Right cardiac atrium (tissue), 5 donors: ENCODE measurements around the gene ATP6V1A. TPM values are rescaled to one million over a fixed set of nuclear protein-coding genes. Genes with fewer than 3 reads are reported as not detected.
A peak's percentile ranks its signal among the peaks of the same experiment; 100 is the strongest.

Experiments used
- ATAC-seq, 2 donors: fragments of 200-7000 bp; cut with Tn5 transposase; one replicate each; pipeline versions ENCODE4 v1.8.0 to v1.9.1; 2020; ENCODE audit warnings: moderate library complexity in 2 of 2, mild to moderate bottlenecking in 1 of 2
- DNase-seq, 3 donors: peaks; one replicate each; pipeline ENCODE4 v3.0.0-alpha.2; 2020
- H3K27ac ChIP-seq: one replicate; pipeline ENCODE4 v1.5.1; 2013; ENCODE audit warnings: mild to moderate bottlenecking, low read length, control low read depth, moderate library complexity
- H3K27me3 ChIP-seq: one replicate; pipeline ENCODE4 v1.6.1; 2013; ENCODE audit not compliant: control insufficient read depth, insufficient read depth
- H3K4me1 ChIP-seq: one replicate; pipeline ENCODE4 v1.6.1; 2013; ENCODE audit warnings: low read length; ENCODE audit not compliant: control insufficient read depth, insufficient read depth
- H3K4me3 ChIP-seq: one replicate; pipeline ENCODE4 v1.5.1; 2013; ENCODE audit warnings: low read length, control low read depth
- H3K9me3 ChIP-seq: one replicate; pipeline ENCODE4 v1.6.1; 2013; ENCODE audit warnings: low read length; ENCODE audit not compliant: control insufficient read depth
- WGBS: extraction: QIAGEN DNeasy Blood & Tissue Kit; methylation state at CpG from one replicate; pipeline ENCODE4 v1.1.7; 2013; 5-methylcytosine and 5-hydroxymethylcytosine counted together
- intact Hi-C, 4 donors: fragments of 100-400 bp; cut with DNase I; formaldehyde crosslinking; loops; one replicate each; pipeline versions ENCODE4 v1.11.0 to v1.14.0; 2022 to 2023
- polyA plus RNA-seq: library from polyadenylated mRNA; stranded (reverse); fragments of 200-250 nt; gene quantifications from one replicate; pipeline ENCODE4 v1.2.3, GENCODE V29; 2013
- total RNA-seq, 4 donors: library from RNA; stranded (reverse); fragmentation: NEBNext Ultra II Directional; extraction: Animal tissue kit (Norgen Biotek cat#: 25700); gene quantifications; one replicate each; pipeline ENCODE4 v1.2.1, GENCODE V29; 2021
- donor health status: healthy with polysubstance abuse.
- donor health status: DM: no; HTN: yes; CAD: no.
- donor health status: DM: no; HTN: no; CAD: no.
- donor health status: DM: no; HTN: yes; CAD: no; lungs with severe emphysema.
- donor health status: DM: yes; HTN: yes; CAD: no.

Gene ATP6V1A
- total and polyA plus RNA-seq, 5 donors, result 9.1 to 29.0 (median 25.7) TPM

DNA sequence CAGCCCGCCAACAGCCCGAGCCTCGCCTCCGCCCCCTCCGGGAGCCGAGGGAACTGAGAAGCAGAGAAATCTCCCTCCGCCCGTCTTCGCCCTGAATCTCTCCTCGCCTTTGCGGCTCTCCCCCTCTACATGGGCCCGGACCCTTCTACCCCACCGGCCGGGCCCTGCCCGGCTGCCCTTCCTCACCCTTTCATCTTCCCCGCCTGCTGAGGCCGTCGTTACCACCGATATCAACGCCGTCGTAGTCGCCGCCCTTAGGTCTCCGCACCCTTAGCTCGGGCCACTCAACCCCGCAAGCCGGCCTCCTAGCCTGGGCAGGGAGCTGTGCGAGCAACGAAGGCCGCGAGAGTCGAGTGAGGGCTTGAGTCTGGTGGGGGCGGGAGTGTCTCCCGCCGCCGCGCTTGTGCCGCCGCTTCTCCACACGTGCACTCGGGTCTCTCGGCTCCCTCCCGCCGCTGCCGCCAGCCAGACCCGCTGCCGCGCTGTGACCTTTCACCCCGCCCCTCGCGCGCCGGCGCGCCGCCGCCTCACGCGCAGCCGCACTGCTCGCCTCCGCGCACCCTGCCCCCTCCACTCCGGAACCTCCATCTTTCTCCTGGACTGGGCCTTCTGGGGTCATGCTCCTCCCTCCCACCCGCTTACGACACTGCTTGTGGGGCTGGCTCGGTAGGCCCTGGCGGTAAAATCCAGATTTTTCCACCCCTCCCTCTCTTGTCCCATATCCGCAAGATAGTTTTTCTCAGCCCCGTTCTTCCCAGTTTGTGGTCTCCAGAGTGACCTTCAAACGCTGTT is 883 bp upstream of the ATP6V1A start, which contains the start of gene NAA50:
TSS of gene NAA50 (minus strand) at position 494 of the 792 bp plus-strand sequence. CDS start at position 194, 300 bp downstream.
- peak; percentile 95 to 98 (median 97) for DNase-seq
- H3K4me1 ChIP-seq, result peaks cover 4% of the 10 kb centered on the region
- peak within 1 kb of the TSS; percentile 90 for H3K4me3 ChIP-seq
- ATAC-seq, result peak; percentile 97
- no peaks in the 10 kb centered on the region for H3K9me3 ChIP-seq
- WGBS, result under 1% methylated on average over 72 of the region's 72 CpGs
- H3K27me3 ChIP-seq, result no peaks in the 10 kb centered on the region
- peak within 1 kb of the TSS; percentile 93 for H3K27ac ChIP-seq
- intact Hi-C loops, result no loop called here

- Histone ChIP-seq H3K9me3 (no peaks in the 10 kb centered on the region), H3K4me3 (peak overlapping the region; percentile 90), H3K4me1 (peaks cover 4% of the 10 kb centered on the region), H3K27ac (peak overlapping the region; percentile 85), H3K27me3 (no peaks in the 10 kb centered on the region)
- intact Hi-C loops, result no loop called here
- WGBS, result 2% methylated on average over 18 of the region's 18 CpGs
- ATAC-seq (no peak), DNase-seq (no peak)
Observed at GRCh38 chr3:113747283-113748046, 630 bp downstream of the ATP6V1A start.

- Histone ChIP-seq H3K4me3 (no peak overlapping the region), H3K27ac (no peak overlapping the region), H3K9me3 (no peaks in the 10 kb centered on the region), H3K4me1 (no peaks in the 10 kb centered on the region), H3K27me3 (no peaks in the 10 kb centered on the region)
- intact Hi-C loops, result no loop called here
- ATAC-seq, result no peak
- DNase-seq, result no peak
Observed at GRCh38 chr3:113751141-113751540, 4.3 kb downstream of the ATP6V1A start.

- Histone ChIP-seq H3K4me1 (peaks cover 1% of the 10 kb centered on the region), H3K27ac (no peak overlapping the region), H3K4me3 (no peak overlapping the region), H3K27me3 (no peaks in the 10 kb centered on the region), H3K9me3 (no peaks in the 10 kb centered on the region)
- ATAC-seq (no peak), DNase-seq (no peak)
- WGBS, result 76% methylated on average over 4 of the region's 4 CpGs
- intact Hi-C loops, result no loop called here
Observed at GRCh38 chr3:113753376-113753985, 6.6 kb downstream of the ATP6V1A start.

GRCh38 chr3:113754494-113755159 is 7.8 kb downstream of the ATP6V1A start:
- H3K4me3 ChIP-seq, result no peak overlapping the region
- intact Hi-C loops, result no loop called here
- no peaks in the 10 kb centered on the region for H3K9me3 ChIP-seq
- no peak for DNase-seq
- H3K27me3 ChIP-seq, result no peaks in the 10 kb centered on the region
- H3K4me1 ChIP-seq, result peaks cover 1% of the 10 kb centered on the region
- 74% methylated on average over 5 of the region's 5 CpGs for WGBS
- H3K27ac ChIP-seq, result no peak overlapping the region
- no peak for ATAC-seq

GRCh38 chr3:113758389-113759024 is 11.7 kb downstream of the ATP6V1A start:
- no peaks in the 10 kb centered on the region for H3K9me3 ChIP-seq
- H3K27ac ChIP-seq, result no peak overlapping the region
- no peak overlapping the region for H3K4me3 ChIP-seq
- intact Hi-C loops, result no loop called here
- WGBS, result 99% methylated on average over 1 of the region's 1 CpG
- no peaks in the 10 kb centered on the region for H3K27me3 ChIP-seq
- peaks cover 1% of the 10 kb centered on the region for H3K4me1 ChIP-seq
- ATAC-seq (no peak), DNase-seq (no peak)

DNA sequence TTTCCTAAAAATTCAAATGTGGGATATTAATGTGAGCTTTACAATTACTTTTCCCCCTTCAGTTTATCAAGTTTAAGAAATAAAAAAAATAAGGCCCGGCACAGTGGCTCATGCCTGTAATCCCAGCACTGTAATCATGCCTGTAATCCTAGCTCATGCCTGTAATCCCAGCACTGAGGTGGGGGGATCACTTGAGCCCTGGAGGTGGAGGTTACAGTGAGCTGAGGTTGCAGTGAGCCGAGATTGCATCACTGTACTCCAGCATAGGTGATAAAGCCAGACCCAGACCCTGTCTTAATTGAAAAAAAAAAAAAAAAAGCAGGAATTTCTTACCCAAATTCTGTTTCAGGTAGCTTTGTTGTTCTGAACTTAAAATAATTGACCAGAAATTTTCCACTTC is 17.9 kb downstream of the ATP6V1A start:
- DNase-seq, result no peak

DNA sequence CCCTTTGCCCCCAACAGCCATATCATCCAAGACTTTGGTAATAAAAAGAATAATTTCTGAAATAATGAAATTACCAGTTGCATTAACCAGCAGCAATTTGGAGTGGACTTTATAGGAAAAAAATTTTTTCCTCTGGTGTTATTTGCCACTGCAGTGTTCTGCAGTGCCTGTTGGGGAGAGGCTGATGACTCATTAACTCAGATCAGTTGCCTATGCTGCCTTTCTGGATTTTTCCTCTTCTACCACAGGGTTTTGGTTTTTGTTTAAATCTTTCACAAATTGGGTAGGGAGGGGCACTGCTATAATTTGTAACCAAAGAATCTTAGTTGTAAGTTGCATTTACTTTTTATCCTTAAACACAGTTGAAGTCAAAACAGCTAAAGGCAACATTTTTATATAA is 22.7 kb downstream of the ATP6V1A start:
- H3K27me3 ChIP-seq, result no peaks in the 10 kb centered on the region
- H3K4me3 ChIP-seq, result no peak overlapping the region
- intact Hi-C loops, result no loop called here
- ATAC-seq, result no peak
- no peak overlapping the region for H3K27ac ChIP-seq
- no peak for DNase-seq
- H3K4me1 ChIP-seq, result peaks cover 3% of the 10 kb centered on the region
- H3K9me3 ChIP-seq, result no peaks in the 10 kb centered on the region

More for the DNA sequence above, 17.9 kb downstream of the ATP6V1A start:
- no peaks in the 10 kb centered on the region for H3K9me3 ChIP-seq
- WGBS, result 98% methylated on average over 2 of the region's 2 CpGs
- intact Hi-C loops, result no loop called here
- peaks cover 3% of the 10 kb centered on the region for H3K4me1 ChIP-seq
- ATAC-seq, result no peak
- H3K4me3 ChIP-seq, result no peak overlapping the region
- no peaks in the 10 kb centered on the region for H3K27me3 ChIP-seq
- H3K27ac ChIP-seq, result no peak overlapping the region

GRCh38 chr3:113771993-113772392 is 25.2 kb downstream of the ATP6V1A start:
- intact Hi-C loops, result no loop called here
- no peak for DNase-seq

DNA sequence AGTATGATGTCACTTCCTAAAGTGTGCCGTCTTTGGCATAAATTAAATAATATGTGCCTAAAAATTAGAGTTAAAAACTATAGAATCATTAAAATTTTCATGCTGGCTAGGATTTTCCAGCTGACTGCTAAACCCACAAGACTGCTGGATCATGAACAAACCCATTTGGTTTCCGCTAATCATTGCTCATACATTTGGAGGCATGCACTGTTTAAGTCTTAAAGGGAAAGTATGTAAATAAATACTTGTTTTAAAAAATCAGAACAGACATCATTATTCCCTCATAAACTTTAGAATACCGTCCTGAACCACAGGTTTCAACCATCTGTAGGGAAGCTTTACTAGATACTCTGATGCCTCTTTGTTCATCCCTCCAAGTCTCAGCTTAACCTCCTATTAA is 26.5 kb downstream of the ATP6V1A start:
- intact Hi-C loops, result no loop called here
- no peaks in the 10 kb centered on the region for H3K9me3 ChIP-seq

More at GRCh38 chr3:113771993-113772392, 25.2 kb downstream of the ATP6V1A start:
- ATAC-seq, result no peak
- Histone ChIP-seq H3K27ac (no peak overlapping the region), H3K4me3 (no peak overlapping the region), H3K4me1 (peaks cover 3% of the 10 kb centered on the region), H3K9me3 (no peaks in the 10 kb centered on the region), H3K27me3 (no peaks in the 10 kb centered on the region)

More for the DNA sequence above, 26.5 kb downstream of the ATP6V1A start:
- Histone ChIP-seq H3K27ac (no peak overlapping the region), H3K27me3 (no peaks in the 10 kb centered on the region), H3K4me3 (no peak overlapping the region), H3K4me1 (no peaks in the 10 kb centered on the region)
- 86% methylated on average over 3 of the region's 3 CpGs for WGBS
- DNase-seq (no peak), ATAC-seq (no peak)
